ENCODE results near the gene AUNIP. TPM values are rescaled to one million over a fixed set of nuclear protein-coding genes. Genes with fewer than 3 reads are reported as not detected.

AUNIP gene
- 0.73 TPM for polyA plus RNA-seq (2013, experiment 1 of 2)
- polyA plus RNA-seq (2013, experiment 2 of 2) = 0.89 TPM

- under 1% methylated on average over 77 of the region's 77 CpGs for WGBS
- H3K27ac ChIP-seq (ENCODE audit: low read length, poor library complexity, severe bottlenecking) = peak within 1 kb of the TSS; percentile 71
- no peaks in the 10 kb centered on the region for H3K9me3 ChIP-seq (ENCODE audit: control insufficient read depth, low read length)
- H3K27me3 ChIP-seq (ENCODE audit: control insufficient read depth in 1 of 2, insufficient read depth in 1 of 2, low read length in 2 of 2) = no peaks in the 10 kb centered on the region
- H4K91ac ChIP-seq (ENCODE audit: low read length) = no peak within 1 kb of the TSS
- peak; percentile 91 for DNase-seq
- H2AK5ac ChIP-seq (ENCODE audit: low read length, severe bottlenecking) = no peak within 1 kb of the TSS
- no peak within 1 kb of the TSS for H2BK15ac ChIP-seq (ENCODE audit: low read depth, poor library complexity, severe bottlenecking)
- peak within 1 kb of the TSS; percentile 85 for H2AFZ ChIP-seq (ENCODE audit: low read depth, low read length)
- peak within 1 kb of the TSS; percentile 60 for H2BK5ac ChIP-seq (ENCODE audit: low read depth, low read length, poor library complexity, severe bottlenecking)
- H3K4ac ChIP-seq (ENCODE audit: low read depth in 1 of 2, low read length in 2 of 2) = peak within 1 kb of the TSS in 1 of 2 experiments; percentile 44
- peak within 1 kb of the TSS; percentile 93 for H3K4me2 ChIP-seq (ENCODE audit: low read length, poor library complexity, severe bottlenecking)
- no peak within 1 kb of the TSS for H4K8ac ChIP-seq (ENCODE audit: low read length)
- peak within 1 kb of the TSS in 1 of 2 experiments; percentile 63 for H3K18ac ChIP-seq (ENCODE audit: low read depth in 1 of 2, low read length in 2 of 2)
- H3K4me3 ChIP-seq (ENCODE audit: insufficient read depth in 1 of 2, low read depth in 1 of 2, low read length in 2 of 2) = peak within 1 kb of the TSS; percentile 73 to 89
- peaks cover 20 to 21% of the 10 kb centered on the region in 2 experiments for H3K36me3 ChIP-seq (ENCODE audit: control insufficient read depth in 1 of 2, insufficient read depth in 2 of 2, low read depth in 1 of 2, low read length in 2 of 2)
- H2BK120ac ChIP-seq (ENCODE audit: low read depth, low read length) = no peak within 1 kb of the TSS
- H3K14ac ChIP-seq (ENCODE audit: low read length in 2 of 2) = peak within 1 kb of the TSS in 1 of 2 experiments; percentile 44
- no peak within 1 kb of the TSS for H2BK12ac ChIP-seq (ENCODE audit: low read length in 2 of 2)
- H3K79me1 ChIP-seq (replicated peaks; ENCODE audit: low read length, poor library complexity, severe bottlenecking) = peaks cover 7% of the 10 kb centered on the region
- H3K4me1 ChIP-seq (ENCODE audit: control insufficient read depth, insufficient read depth, low read depth, low read length) = peaks cover 10% of the 10 kb centered on the region
- peak within 1 kb of the TSS in 1 of 2 experiments; percentile 96 for H3K23ac ChIP-seq (ENCODE audit: low read length in 2 of 2)
- peak within 1 kb of the TSS; percentile 97 for H3K9ac ChIP-seq (ENCODE audit: low read length)
These were observed at the start of gene AUNIP for GRCh38 chr1:25858906-25859789. Gene AUNIP (minus strand): TSS chr1:25859457. CDS start chr1:25859357, 100 bp downstream.

- Histone ChIP-seq H2BK15ac (ENCODE audit: low read depth, poor library complexity, severe bottlenecking) (no peak overlapping the region), H2BK12ac (ENCODE audit: low read length in 2 of 2) (no peak overlapping the region)
These were observed 49.8 kb upstream of the AUNIP start for GRCh38 chr1:25909040-25909439.

GRCh38 chr1:25908161-25908560 lies 48.9 kb upstream of the AUNIP start:
- H3K4me2 ChIP-seq (ENCODE audit: low read length, poor library complexity, severe bottlenecking) = no peak overlapping the region

More at GRCh38 chr1:25909040-25909439, 49.8 kb upstream of the AUNIP start:
- Histone ChIP-seq H3K27me3 (ENCODE audit: control insufficient read depth in 1 of 2, insufficient read depth in 1 of 2, low read length in 2 of 2) (no peaks in the 10 kb centered on the region), H3K14ac (ENCODE audit: low read length in 2 of 2) (no peak overlapping the region), H4K8ac (ENCODE audit: low read length) (no peak overlapping the region), H3K4ac (ENCODE audit: low read depth in 1 of 2, low read length in 2 of 2) (no peak overlapping the region), H2AFZ (ENCODE audit: low read depth, low read length) (no peak overlapping the region), H3K79me1 (replicated peaks; ENCODE audit: low read length, poor library complexity, severe bottlenecking) (no peaks in the 10 kb centered on the region), H3K9me3 (ENCODE audit: control insufficient read depth, low read length) (no peaks in the 10 kb centered on the region), H3K4me3 (ENCODE audit: insufficient read depth in 1 of 2, low read depth in 1 of 2, low read length in 2 of 2) (no peak overlapping the region), H3K4me1 (ENCODE audit: control insufficient read depth, insufficient read depth, low read depth, low read length) (peaks cover 11% of the 10 kb centered on the region), H3K18ac (ENCODE audit: low read depth in 1 of 2, low read length in 2 of 2) (no peak overlapping the region), H3K9ac (ENCODE audit: low read length) (no peak overlapping the region), H2AK5ac (ENCODE audit: low read length, severe bottlenecking) (no peak overlapping the region), H3K4me2 (ENCODE audit: low read length, poor library complexity, severe bottlenecking) (no peak overlapping the region), H2BK5ac (ENCODE audit: low read depth, low read length, poor library complexity, severe bottlenecking) (no peak overlapping the region), H4K91ac (ENCODE audit: low read length) (no peak overlapping the region), H3K36me3 (ENCODE audit: control insufficient read depth in 1 of 2, insufficient read depth in 2 of 2, low read depth in 1 of 2, low read length in 2 of 2) (no peaks in the 10 kb centered on the region), H2BK120ac (ENCODE audit: low read depth, low read length) (no peak overlapping the region), H3K27ac (ENCODE audit: low read length, poor library complexity, severe bottlenecking) (no peak overlapping the region), H3K23ac (ENCODE audit: low read length in 2 of 2) (no peak overlapping the region)
- no peak for DNase-seq
- WGBS = 90% methylated on average over 10 of the region's 10 CpGs

GRCh38 chr1:25907601-25908000 lies 48.3 kb upstream of the AUNIP start:
- H4K8ac ChIP-seq (ENCODE audit: low read length) = no peak overlapping the region
- no peak overlapping the region for H3K27ac ChIP-seq (ENCODE audit: low read length, poor library complexity, severe bottlenecking)
- 92% methylated on average over 6 of the region's 6 CpGs for WGBS

More at GRCh38 chr1:25908161-25908560, 48.9 kb upstream of the AUNIP start:
- H2AFZ ChIP-seq (ENCODE audit: low read depth, low read length) = no peak overlapping the region
- H3K4ac ChIP-seq (ENCODE audit: low read depth in 1 of 2, low read length in 2 of 2) = no peak overlapping the region
- H3K23ac ChIP-seq (ENCODE audit: low read length in 2 of 2) = no peak overlapping the region
- WGBS = 88% methylated on average over 1 of the region's 1 CpG
- no peak overlapping the region for H4K91ac ChIP-seq (ENCODE audit: low read length)
- no peak overlapping the region for H3K27ac ChIP-seq (ENCODE audit: low read length, poor library complexity, severe bottlenecking)
- H2BK5ac ChIP-seq (ENCODE audit: low read depth, low read length, poor library complexity, severe bottlenecking) = no peak overlapping the region
- H3K18ac ChIP-seq (ENCODE audit: low read depth in 1 of 2, low read length in 2 of 2) = no peak overlapping the region
- H4K8ac ChIP-seq (ENCODE audit: low read length) = no peak overlapping the region
- no peak for DNase-seq
- peaks cover 11% of the 10 kb centered on the region for H3K4me1 ChIP-seq (ENCODE audit: control insufficient read depth, insufficient read depth, low read depth, low read length)
- H2AK5ac ChIP-seq (ENCODE audit: low read length, severe bottlenecking) = no peak overlapping the region
- H2BK15ac ChIP-seq (ENCODE audit: low read depth, poor library complexity, severe bottlenecking) = no peak overlapping the region
- no peak overlapping the region for H3K9ac ChIP-seq (ENCODE audit: low read length)
- H2BK12ac ChIP-seq (ENCODE audit: low read length in 2 of 2) = no peak overlapping the region
- no peaks in the 10 kb centered on the region for H3K79me1 ChIP-seq (replicated peaks; ENCODE audit: low read length, poor library complexity, severe bottlenecking)
- H3K9me3 ChIP-seq (ENCODE audit: control insufficient read depth, low read length) = no peaks in the 10 kb centered on the region
- H3K27me3 ChIP-seq (ENCODE audit: control insufficient read depth in 1 of 2, insufficient read depth in 1 of 2, low read length in 2 of 2) = no peaks in the 10 kb centered on the region
- no peak overlapping the region for H3K14ac ChIP-seq (ENCODE audit: low read length in 2 of 2)
- H3K4me3 ChIP-seq (ENCODE audit: insufficient read depth in 1 of 2, low read depth in 1 of 2, low read length in 2 of 2) = no peak overlapping the region
- H2BK120ac ChIP-seq (ENCODE audit: low read depth, low read length) = no peak overlapping the region
- no peaks in the 10 kb centered on the region for H3K36me3 ChIP-seq (ENCODE audit: control insufficient read depth in 1 of 2, insufficient read depth in 2 of 2, low read depth in 1 of 2, low read length in 2 of 2)

More at GRCh38 chr1:25907601-25908000, 48.3 kb upstream of the AUNIP start:
- Histone ChIP-seq H3K79me1 (replicated peaks; ENCODE audit: low read length, poor library complexity, severe bottlenecking) (no peaks in the 10 kb centered on the region), H3K4ac (ENCODE audit: low read depth in 1 of 2, low read length in 2 of 2) (no peak overlapping the region), H3K18ac (ENCODE audit: low read depth in 1 of 2, low read length in 2 of 2) (no peak overlapping the region), H2BK15ac (ENCODE audit: low read depth, poor library complexity, severe bottlenecking) (no peak overlapping the region), H3K27me3 (ENCODE audit: control insufficient read depth in 1 of 2, insufficient read depth in 1 of 2, low read length in 2 of 2) (no peaks in the 10 kb centered on the region), H2BK5ac (ENCODE audit: low read depth, low read length, poor library complexity, severe bottlenecking) (no peak overlapping the region), H4K91ac (ENCODE audit: low read length) (no peak overlapping the region), H3K14ac (ENCODE audit: low read length in 2 of 2) (no peak overlapping the region), H3K4me3 (ENCODE audit: insufficient read depth in 1 of 2, low read depth in 1 of 2, low read length in 2 of 2) (no peak overlapping the region), H3K9ac (ENCODE audit: low read length) (no peak overlapping the region), H3K4me2 (ENCODE audit: low read length, poor library complexity, severe bottlenecking) (no peak overlapping the region), H3K36me3 (ENCODE audit: control insufficient read depth in 1 of 2, insufficient read depth in 2 of 2, low read depth in 1 of 2, low read length in 2 of 2) (peaks cover 0 to 2% of the 10 kb centered on the region in 2 experiments), H2AFZ (ENCODE audit: low read depth, low read length) (no peak overlapping the region), H2BK120ac (ENCODE audit: low read depth, low read length) (no peak overlapping the region), H2BK12ac (ENCODE audit: low read length in 2 of 2) (no peak overlapping the region), H3K4me1 (ENCODE audit: control insufficient read depth, insufficient read depth, low read depth, low read length) (peaks cover 11% of the 10 kb centered on the region), H3K9me3 (ENCODE audit: control insufficient read depth, low read length) (no peaks in the 10 kb centered on the region), H3K23ac (ENCODE audit: low read length in 2 of 2) (no peak overlapping the region), H2AK5ac (ENCODE audit: low read length, severe bottlenecking) (no peak overlapping the region)
- no peak for DNase-seq

Measured in mesenchymal stem cell (in vitro differentiated cells and primary cell).